T-cell (primary cell): ENCODE measurements around the gene NPW. TPM values are rescaled to one million over a fixed set of nuclear protein-coding genes. Genes with fewer than 3 reads are reported as not detected.

ENCODE experiments used
- ATAC-seq, 4 experiments: fragments of 200-7000 bp in 3 of 4; fragments of 150-1000 bp in 1 of 4; cut with Tn5 transposase; replicated peaks in 1 of 4; 1 replicate in 3 of 4; 2 replicates in 1 of 4; pipeline ENCODE4 v1.10.0; 2021; ENCODE audit warnings: moderate library complexity in 3 of 4, mild to moderate bottlenecking in 2 of 4, moderate number of reproducible peaks in 1 of 4
- CTCF ChIA-PET, 2 donors: fragments of 300-600 bp; sonication (Branson Sonifier 250); formaldehyde crosslinking; loops; one replicate each; lab custom pipeline; 2022; ENCODE audit warnings: antibody characterized with exemption in 2 of 2; lab: Charles Lee
- POLR2A ChIA-PET, 2 donors: fragments of 300-600 bp; sonication (Branson Sonifier 250); formaldehyde crosslinking; loops; one replicate each; lab custom pipeline; 2022; ENCODE audit warnings: antibody characterized with exemption in 2 of 2; lab: Charles Lee
- DNase-seq, 35 experiments: peaks; one replicate each; pipeline versions ENCODE4 v3.0.0 to v3.0.0-alpha.2; 2013 to 2023
- H3K27ac ChIP-seq: one replicate; pipeline ENCODE4 v1.5.1; 2013; ENCODE audit warnings: low read length
- H3K27me3 ChIP-seq, 2 experiments: replicated peaks in 1 of 2; 1 replicate in 1 of 2; 2 replicates in 1 of 2; pipeline versions ENCODE4 v1.6.1 to v1.7.0; 2013; ENCODE audit warnings: low read length in 1 of 2, mixed read lengths in 1 of 2; ENCODE audit not compliant: control insufficient read depth in 2 of 2, insufficient read depth in 2 of 2; ENCODE audit errors: extremely low read depth in 1 of 2
- H3K36me3 ChIP-seq, 2 donors: 1 replicate in 1 of 2; 2 replicates in 1 of 2; pipeline versions ENCODE4 v1.6.1 to v1.7.0; 2013; ENCODE audit warnings: low read length in 1 of 2; ENCODE audit not compliant: control insufficient read depth in 2 of 2, insufficient read depth in 1 of 2; ENCODE audit errors: extremely low read depth in 1 of 2
- H3K4me1 ChIP-seq, 2 experiments: 1 replicate in 1 of 2; 2 replicates in 1 of 2; pipeline versions ENCODE4 v1.6.1 to v1.7.0; 2013; ENCODE audit warnings: low read length in 2 of 2, mixed read lengths in 1 of 2; ENCODE audit not compliant: insufficient read depth in 2 of 2, control insufficient read depth in 1 of 2; ENCODE audit errors: extremely low read depth in 1 of 2
- H3K4me3 ChIP-seq, 2 donors: 1 replicate in 1 of 2; 2 replicates in 1 of 2; pipeline versions ENCODE4 v1.5.1 to v1.7.0; 2013; ENCODE audit warnings: mild to moderate bottlenecking in 2 of 2, low read length in 1 of 2, moderate library complexity in 1 of 2; ENCODE audit not compliant: control insufficient read depth in 1 of 2; ENCODE audit errors: extremely low read depth in 1 of 2
- H3K9me3 ChIP-seq: 2 replicates; pipeline ENCODE4 v1.7.0; 2013
- H3K27ac Mint-ChIP-seq, 2 donors: one replicate each; pipeline ENCODE4 v1.8.0; 2020 to 2021; ENCODE audit warnings: mild to moderate bottlenecking in 2 of 2, mixed read lengths in 2 of 2
- H3K27me3 Mint-ChIP-seq, 2 donors: one replicate each; pipeline ENCODE4 v1.8.0; 2021 to 2022; ENCODE audit warnings: mixed read lengths in 2 of 2
- H3K36me3 Mint-ChIP-seq: one replicate; pipeline ENCODE4 v1.8.0; 2021; ENCODE audit warnings: mixed read lengths
- H3K4me1 Mint-ChIP-seq, 3 donors: one replicate each; pipeline ENCODE4 v1.8.0; 2020 to 2022; ENCODE audit warnings: mixed read lengths in 3 of 3, mild to moderate bottlenecking in 1 of 3
- H3K4me3 Mint-ChIP-seq, 3 donors: one replicate each; pipeline ENCODE4 v1.8.0; 2020 to 2022; ENCODE audit warnings: mild to moderate bottlenecking in 3 of 3, mixed read lengths in 3 of 3, moderate library complexity in 3 of 3
- H3K9me3 Mint-ChIP-seq, 3 donors: one replicate each; pipeline ENCODE4 v1.8.0; 2020 to 2022; ENCODE audit warnings: mixed read lengths in 3 of 3
- WGBS: methylation state at CpG from one replicate; pipeline ENCODE4 v1.1.5; 2013; ENCODE audit warnings: missing lambda C conversion rate; ENCODE audit not compliant: insufficient coverage; 5-methylcytosine and 5-hydroxymethylcytosine counted together
- total RNA-seq, 35 experiments: library from RNA in 6 of 35; stranded (reverse) in 6 of 35; fragments of 120-200 nt in 1 of 35; gene quantifications; one replicate each; pipeline versions ENCODE4 v1.2.1 to v1.2.4 and lab custom pipeline; 2013 to 2026

Gene NPW
- total RNA-seq, 5 donors from 2014 or later (not counting 1 experiment from before 2014, with no cell fraction given), result 0.43 to 0.44 TPM; not detected in 3

- H3K27me3 Mint-ChIP-seq, result peaks cover 0 to 32% of the 10 kb centered on the region in 2 donors
- H3K27ac Mint-ChIP-seq, result no peak overlapping the region
- ChIA-PET CTCF (no interaction called here), POLR2A (no interaction called here)
- H3K27ac ChIP-seq, result no peak overlapping the region
- H3K36me3 Mint-ChIP-seq, result peaks cover 18% of the 10 kb centered on the region
- H3K9me3 ChIP-seq, result no peaks in the 10 kb centered on the region
- H3K4me1 Mint-ChIP-seq, result peaks cover 7 to 11% (median 10%) of the 10 kb centered on the region in 3 donors
- peaks cover 0 to 83% of the 10 kb centered on the region in 2 experiments for H3K27me3 ChIP-seq
- peaks cover 15 to 33% of the 10 kb centered on the region in 2 donors for H3K36me3 ChIP-seq
- H3K4me1 ChIP-seq, result peaks cover 0 to 29% of the 10 kb centered on the region in 2 experiments
- H3K4me3 ChIP-seq, result no peak overlapping the region
- no peak overlapping the region for H3K4me3 Mint-ChIP-seq
- no peaks in the 10 kb centered on the region for H3K9me3 Mint-ChIP-seq
- DNase-seq (peak in 3 of 35 experiments; percentile 29 to 31 (median 30)), ATAC-seq (peak in 1 of 4 experiments; percentile 4)
- 54% methylated on average over 51 of the region's 70 CpGs for WGBS
Measured at GRCh38 chr16:1979271-1980029, 40.1 kb upstream of the NPW start.

GRCh38 chr16:1980030-1980769 is 39.4 kb upstream of the NPW start:
- peaks cover 12% of the 10 kb centered on the region for H3K36me3 Mint-ChIP-seq
- ChIA-PET POLR2A (no interaction called here), CTCF (no interaction called here)
- peaks cover 10 to 18% (median 14%) of the 10 kb centered on the region in 3 donors for H3K4me1 Mint-ChIP-seq
- H3K27ac Mint-ChIP-seq, result no peak overlapping the region
- ATAC-seq (no peak), DNase-seq (no peak)
- no peak overlapping the region for H3K4me3 Mint-ChIP-seq
- H3K9me3 ChIP-seq, result no peaks in the 10 kb centered on the region
- no peak overlapping the region for H3K27ac ChIP-seq
- H3K27me3 ChIP-seq, result peaks cover 0 to 75% of the 10 kb centered on the region in 2 experiments
- H3K9me3 Mint-ChIP-seq, result no peaks in the 10 kb centered on the region
- WGBS, result 12% methylated on average over 47 of the region's 53 CpGs
- H3K27me3 Mint-ChIP-seq, result peaks cover 0 to 32% of the 10 kb centered on the region in 2 donors
- H3K36me3 ChIP-seq, result peaks cover 11 to 27% of the 10 kb centered on the region in 2 donors
- peaks cover 0 to 37% of the 10 kb centered on the region in 2 experiments for H3K4me1 ChIP-seq
- H3K4me3 ChIP-seq, result no peak overlapping the region

- 25% methylated on average over 12 of the region's 16 CpGs for WGBS
- no peak overlapping the region for H3K27ac Mint-ChIP-seq
- no peak for DNase-seq
- Histone ChIP-seq H3K27ac (no peak overlapping the region), H3K27me3 (peaks cover 0 to 70% of the 10 kb centered on the region in 2 experiments), H3K9me3 (no peaks in the 10 kb centered on the region), H3K4me3 (no peak overlapping the region), H3K36me3 (peaks cover 12 to 22% of the 10 kb centered on the region in 2 donors), H3K4me1 (peaks cover 0 to 41% of the 10 kb centered on the region in 2 experiments)
- ChIA-PET CTCF (no interaction called here), POLR2A (no interaction called here)
- peaks cover 0 to 32% of the 10 kb centered on the region in 2 donors for H3K27me3 Mint-ChIP-seq
- ATAC-seq, result no peak
- H3K36me3 Mint-ChIP-seq, result peaks cover 11% of the 10 kb centered on the region
- H3K4me1 Mint-ChIP-seq, result peaks cover 10 to 19% (median 15%) of the 10 kb centered on the region in 3 donors
- no peak overlapping the region for H3K4me3 Mint-ChIP-seq
- H3K9me3 Mint-ChIP-seq, result no peaks in the 10 kb centered on the region
Measured at GRCh38 chr16:1980770-1981087, 38.9 kb upstream of the NPW start.

GRCh38 chr16:1981398-1981836 is 38.2 kb upstream of the NPW start, which contains the start of gene NOXO1:
Gene NOXO1 (minus strand): TSS chr16:1981469. CDS start chr16:1981179, 290 bp downstream.
- ATAC-seq, result peak in 1 of 4 experiments; percentile 30
- WGBS, result no CpG with 5 or more reads among the region's 6 CpGs
- no peak within 1 kb of the TSS for H3K4me3 ChIP-seq
- H3K36me3 ChIP-seq, result peaks cover 8 to 22% of the 10 kb centered on the region in 2 donors
- H3K4me1 ChIP-seq, result peaks cover 0 to 41% of the 10 kb centered on the region in 2 experiments
- no peaks in the 10 kb centered on the region for H3K9me3 ChIP-seq
- CTCF ChIA-PET, result no interaction called here
- Mint-ChIP-seq H3K36me3 (peaks cover 7% of the 10 kb centered on the region), H3K27ac (no peak within 1 kb of the TSS), H3K9me3 (no peaks in the 10 kb centered on the region), H3K4me1 (peaks cover 10 to 19% (median 15%) of the 10 kb centered on the region in 3 donors), H3K27me3 (peaks cover 0 to 28% of the 10 kb centered on the region in 2 donors), H3K4me3 (peak within 1 kb of the TSS in 2 of 3 donors; percentile 82 to 83)
- no peak within 1 kb of the TSS for H3K27ac ChIP-seq
- DNase-seq, result peak in 1 of 35 experiments; percentile 48
- POLR2A ChIA-PET, result no interaction called here
- H3K27me3 ChIP-seq, result peaks cover 0 to 63% of the 10 kb centered on the region in 2 experiments

GRCh38 chr16:1982013-1982433 is 37.6 kb upstream of the NPW start:
- H3K4me1 ChIP-seq, result peaks cover 0 to 41% of the 10 kb centered on the region in 2 experiments
- ATAC-seq, result no peak
- no peak overlapping the region for H3K4me3 ChIP-seq
- Mint-ChIP-seq H3K27me3 (peaks cover 0 to 28% of the 10 kb centered on the region in 2 donors), H3K9me3 (no peaks in the 10 kb centered on the region), H3K27ac (no peak overlapping the region), H3K4me1 (peaks cover 10 to 20% (median 15%) of the 10 kb centered on the region in 3 donors), H3K36me3 (peaks cover 10% of the 10 kb centered on the region), H3K4me3 (peak overlapping the region in 2 of 3 donors; percentile 82 to 83)
- no peak for DNase-seq
- H3K27me3 ChIP-seq, result peaks cover 0 to 57% of the 10 kb centered on the region in 2 experiments
- no peak overlapping the region for H3K27ac ChIP-seq
- ChIA-PET POLR2A (no interaction called here), CTCF (no interaction called here)
- H3K9me3 ChIP-seq, result no peaks in the 10 kb centered on the region
- 59% methylated on average over 4 of the region's 5 CpGs for WGBS
- H3K36me3 ChIP-seq, result peaks cover 8 to 16% of the 10 kb centered on the region in 2 donors

- Mint-ChIP-seq H3K4me3 (peak overlapping the region; percentile 68 to 83 (median 82)), H3K27me3 (peaks cover 0 to 30% of the 10 kb centered on the region in 2 donors), H3K27ac (peak overlapping the region in 1 of 2 donors; percentile 28), H3K36me3 (peaks cover 5% of the 10 kb centered on the region), H3K9me3 (no peaks in the 10 kb centered on the region), H3K4me1 (peaks cover 10 to 20% (median 15%) of the 10 kb centered on the region in 3 donors)
- H3K9me3 ChIP-seq, result no peaks in the 10 kb centered on the region
- no peak for ATAC-seq
- WGBS, result 20% methylated on average over 17 of the region's 19 CpGs
- H3K4me1 ChIP-seq, result peaks cover 0 to 41% of the 10 kb centered on the region in 2 experiments
- no peak overlapping the region for H3K27ac ChIP-seq
- POLR2A ChIA-PET, result no interaction called here
- DNase-seq, result no peak
- H3K4me3 ChIP-seq, result peak overlapping the region; percentile 59 to 72
- peaks cover 7 to 8% of the 10 kb centered on the region in 2 donors for H3K36me3 ChIP-seq
- CTCF ChIA-PET, result no interaction called here
- H3K27me3 ChIP-seq, result peaks cover 0 to 51% of the 10 kb centered on the region in 2 experiments
Measured at GRCh38 chr16:1982991-1983543, 36.5 kb upstream of the NPW start.
